ENCODE measurements around the gene ZNF862. TPM values are rescaled to one million over a fixed set of nuclear protein-coding genes. Genes with fewer than 3 reads are reported as not detected.

The ZNF862 gene
- total RNA-seq, 1 donor from 2014 or later, result 10.6 TPM

DNA sequence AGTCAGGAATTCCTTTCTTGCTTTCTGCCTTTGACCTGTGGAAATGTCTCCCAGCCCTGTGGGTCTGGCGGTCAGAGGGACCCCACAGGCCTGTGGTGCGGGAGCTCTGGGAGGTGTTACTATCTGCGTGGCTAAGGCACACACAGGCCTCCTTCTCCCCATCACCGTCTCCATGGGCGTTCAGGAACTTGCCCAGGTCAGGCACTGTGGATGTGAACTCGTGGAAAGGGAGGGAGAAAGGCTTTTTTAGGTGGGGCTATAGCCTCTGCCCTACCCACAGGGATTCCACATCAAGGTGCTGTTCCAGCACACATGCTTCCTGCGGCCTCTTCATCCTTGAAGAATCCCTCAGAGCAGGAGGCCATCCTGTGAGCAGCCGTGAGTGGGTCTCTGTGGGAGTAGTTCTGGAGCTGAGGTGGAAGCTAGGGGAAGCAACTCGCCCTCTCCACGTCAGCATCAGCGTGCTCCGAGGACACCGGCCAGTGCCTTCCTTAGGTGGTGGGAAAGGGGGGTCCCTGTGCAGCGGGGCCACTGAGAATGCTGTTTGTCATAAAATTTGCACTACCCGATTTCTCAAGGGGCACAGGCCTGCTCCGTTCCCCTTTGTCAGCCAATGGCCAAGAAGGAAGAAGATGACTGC lies 28.1 kb downstream of the ZNF862 start:
- DNase-seq (ENCODE audit: low spot score), result no peak

DNA sequence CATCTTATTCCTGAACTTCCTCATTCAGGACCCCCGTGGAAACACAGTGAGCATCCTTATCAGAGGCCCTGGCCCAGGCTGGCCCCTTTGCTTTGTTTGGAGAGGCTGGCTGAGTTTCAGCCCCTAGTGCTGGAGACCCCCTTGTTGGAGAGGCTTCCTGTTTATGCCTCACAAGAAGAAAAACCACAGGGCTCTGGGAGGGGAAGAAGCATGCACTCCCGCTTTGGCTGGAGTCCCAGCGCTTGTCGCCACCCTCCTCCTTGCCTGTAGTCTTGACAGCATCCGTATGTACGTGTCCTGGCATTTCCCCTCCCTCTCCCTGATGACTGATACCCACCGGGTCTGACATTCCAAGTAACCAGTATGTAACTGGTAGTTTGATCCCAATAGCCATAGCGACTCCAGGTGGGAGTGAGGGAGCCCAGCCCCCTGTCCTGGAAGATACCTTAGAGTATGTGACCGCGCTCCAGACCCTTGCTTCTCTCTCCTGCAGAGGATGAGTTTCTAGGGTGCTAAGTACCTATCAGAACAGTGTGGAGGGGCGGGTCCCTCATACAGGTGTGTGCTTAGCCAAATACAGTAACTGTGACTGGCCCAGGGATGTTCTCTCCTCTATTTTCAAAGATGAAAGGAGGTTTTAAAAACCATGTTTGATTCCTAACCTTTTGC lies 28.7 kb downstream of the ZNF862 start:
- DNase-seq (ENCODE audit: low spot score), result no peak

DNA sequence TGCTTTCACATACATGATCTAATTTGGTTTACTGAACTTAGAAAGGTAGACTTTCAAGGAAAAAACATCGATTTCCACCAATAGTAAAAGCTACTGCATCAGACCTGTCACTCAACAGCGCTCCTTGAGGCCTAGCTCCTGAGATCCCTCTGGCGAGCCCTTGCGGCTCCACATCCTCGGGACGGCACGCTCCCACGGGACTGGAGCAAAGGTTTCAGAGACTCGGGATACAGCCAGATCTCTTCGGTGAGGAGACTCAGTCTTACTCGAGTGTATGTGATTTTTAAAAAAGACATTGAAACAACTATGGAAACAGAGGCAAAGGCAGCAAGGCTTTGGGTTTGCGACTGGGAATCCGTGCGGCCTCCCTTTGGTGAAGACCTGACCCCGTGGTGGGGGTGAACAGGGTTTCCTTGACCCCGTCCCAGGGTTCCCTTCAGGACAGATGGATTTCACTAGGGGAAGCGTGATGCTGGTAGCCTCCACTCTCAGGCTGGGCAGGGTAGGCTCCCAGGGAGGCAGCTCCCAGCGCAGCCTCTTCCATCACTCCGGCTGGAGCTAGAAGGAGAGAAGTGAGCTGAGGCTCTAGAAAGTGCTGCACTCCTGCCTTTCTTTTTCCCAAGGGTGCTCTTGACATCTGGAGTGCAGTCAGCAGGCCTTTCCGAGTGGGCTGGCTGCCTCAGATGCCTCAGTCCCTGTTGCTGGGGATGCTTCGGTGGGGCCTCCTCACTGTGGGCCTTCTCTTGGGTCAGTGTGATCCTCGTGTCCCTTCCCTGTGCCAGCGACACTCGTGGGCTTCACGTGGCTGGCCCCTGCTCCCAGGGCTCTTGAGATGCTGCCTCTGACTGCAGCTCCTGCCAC lies 29.8 kb downstream of the ZNF862 start:
- no peak for DNase-seq (ENCODE audit: low spot score)

DNA sequence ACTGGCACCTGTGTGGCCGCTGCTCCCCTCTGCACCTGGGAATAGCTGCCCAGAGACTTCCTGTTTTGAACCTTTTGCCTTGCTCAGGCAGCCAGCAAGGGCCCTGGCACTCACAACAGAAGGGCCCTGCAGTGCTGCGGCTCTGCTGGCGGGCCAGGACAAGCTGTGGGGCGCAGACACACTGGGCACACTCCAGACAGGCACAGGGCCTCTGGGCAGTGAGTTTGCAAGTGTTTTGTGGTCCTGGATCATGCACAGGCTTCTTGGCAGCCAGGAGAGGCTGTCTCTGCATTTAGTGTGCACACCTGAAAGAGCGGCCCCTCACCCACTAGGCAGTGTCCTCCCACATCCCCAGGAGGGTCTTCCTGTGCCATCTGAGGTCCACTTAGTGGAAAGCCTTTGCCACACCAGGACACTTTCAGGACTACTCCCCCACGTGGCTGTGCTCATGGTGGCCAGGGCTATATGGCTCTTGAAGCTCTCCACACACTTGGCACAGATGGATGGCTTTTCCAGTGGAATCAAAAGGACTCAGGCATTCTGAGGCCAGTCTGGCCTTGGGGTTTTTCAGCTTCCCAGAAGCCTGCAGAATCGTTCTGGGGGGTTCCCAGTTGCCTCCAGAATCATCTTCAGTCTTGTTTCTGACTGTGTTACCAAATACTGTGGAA lies 30.6 kb downstream of the ZNF862 start:
- DNase-seq (ENCODE audit: low spot score), result no peak

DNA sequence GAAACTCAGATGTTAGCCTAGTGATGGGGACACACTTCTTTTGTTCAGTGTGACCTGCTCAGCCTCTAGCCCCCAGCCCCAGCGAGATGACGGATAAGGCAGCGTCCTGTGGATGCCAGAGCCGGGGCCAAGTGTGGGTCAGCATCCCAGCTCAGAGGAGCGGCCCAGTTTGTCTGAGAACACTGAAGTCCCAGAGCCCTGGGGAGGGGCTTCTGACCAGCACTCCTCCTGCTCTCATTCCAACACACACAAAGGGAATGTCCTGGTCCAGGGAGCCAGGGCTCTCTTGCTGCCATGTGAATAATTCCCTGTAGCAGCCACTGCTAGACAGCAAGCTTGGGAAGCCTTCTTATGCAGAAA lies 31.1 kb downstream of the ZNF862 start:
- no peak for DNase-seq (ENCODE audit: low spot score)

DNA sequence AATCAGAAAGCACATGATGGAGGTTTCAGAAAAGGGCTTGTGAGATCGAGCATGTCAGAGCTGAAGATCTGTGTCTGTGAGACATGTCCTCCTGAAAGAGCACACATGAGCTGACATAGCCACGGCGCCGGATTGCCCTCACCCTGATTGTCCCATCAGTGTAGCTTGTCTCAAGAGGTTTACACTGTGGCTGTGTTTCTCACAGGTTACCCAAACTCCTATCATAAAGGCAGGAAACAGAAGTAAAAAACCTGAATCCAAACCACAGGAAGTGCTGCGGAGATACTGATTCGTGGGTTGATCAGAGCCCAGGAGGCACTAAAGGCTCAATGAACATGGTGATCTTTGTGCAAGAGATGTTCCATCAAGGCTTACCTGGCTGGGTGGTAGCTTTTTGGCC lies 31.7 kb downstream of the ZNF862 start:
- no peak for DNase-seq (ENCODE audit: low spot score)

DNA sequence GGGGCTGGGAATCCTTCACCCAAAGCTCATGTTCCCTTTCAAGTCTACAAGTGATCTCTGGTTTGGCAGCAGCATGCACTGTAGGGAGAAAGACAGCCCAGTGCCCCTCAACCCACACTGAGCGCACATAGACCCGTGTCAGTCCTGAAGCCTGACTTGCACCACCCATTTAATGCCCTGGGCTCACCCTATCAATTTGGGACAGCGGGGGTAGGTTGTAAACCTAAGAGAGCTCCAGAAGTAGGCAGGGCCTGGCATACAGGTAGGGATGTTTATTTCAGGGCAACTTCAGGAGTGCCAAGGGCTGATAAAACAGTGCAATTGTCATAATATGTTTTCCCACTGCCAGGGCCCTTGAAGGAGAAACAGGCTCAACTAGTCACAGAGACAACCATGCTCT lies 32.1 kb downstream of the ZNF862 start:
- no peak for DNase-seq (ENCODE audit: low spot score)

DNA sequence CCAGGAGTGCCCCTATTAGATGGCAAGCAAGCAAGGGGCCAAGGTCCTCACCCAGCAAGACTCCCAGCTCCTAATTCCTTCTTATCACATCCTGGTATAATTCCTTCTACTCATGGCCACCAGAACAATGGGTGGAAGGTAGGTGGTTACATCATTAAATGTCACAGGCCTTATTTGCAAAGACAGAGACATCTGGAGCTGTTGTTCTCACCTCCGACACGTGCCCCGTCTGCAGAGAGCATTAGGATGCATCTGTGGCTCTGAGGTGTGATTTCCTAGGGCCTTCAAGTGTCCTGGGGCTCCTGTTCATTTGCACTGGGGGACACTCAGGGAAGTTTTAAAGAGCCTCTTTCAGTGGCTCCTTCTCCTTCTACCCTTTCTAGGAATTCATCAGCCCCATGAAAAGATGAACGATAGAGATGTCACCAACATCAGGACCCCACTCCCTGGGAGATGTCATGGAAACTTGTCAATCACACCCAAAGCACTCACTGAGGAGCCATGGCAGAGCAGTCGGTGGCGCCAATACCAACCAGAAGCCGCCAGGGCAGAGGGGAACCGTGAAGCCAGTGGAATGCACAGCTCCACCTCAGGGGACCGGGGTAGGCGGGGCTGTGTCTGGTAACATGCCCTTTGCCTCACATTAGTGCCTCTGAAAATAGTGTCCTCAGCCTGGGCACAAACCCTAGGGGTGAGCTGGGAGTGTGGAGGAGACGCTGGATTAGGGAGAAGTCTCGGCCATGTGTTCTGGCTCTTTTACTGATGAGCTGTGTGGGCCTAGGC lies 32.7 kb downstream of the ZNF862 start:
- DNase-seq (ENCODE audit: low spot score), result no peak

DNA sequence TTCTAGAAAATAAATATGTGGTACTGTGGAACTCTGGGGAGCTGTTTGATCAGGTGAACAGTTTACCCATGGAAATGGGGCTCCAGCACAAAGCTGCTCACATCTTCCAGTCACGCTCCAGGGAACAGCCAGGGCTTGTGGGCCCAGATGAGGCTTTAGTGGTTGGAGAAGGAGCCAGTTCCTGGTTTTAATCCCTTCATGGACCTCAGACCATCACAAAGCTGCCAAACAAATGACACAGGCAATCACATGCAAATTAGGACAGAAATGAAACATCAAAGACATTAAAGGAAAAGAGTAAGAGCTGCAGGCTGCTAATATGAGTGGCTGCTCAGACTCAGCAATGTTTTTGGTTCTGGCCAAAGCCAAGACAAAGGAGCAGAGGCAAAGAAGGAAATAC lies 33.4 kb downstream of the ZNF862 start:
- DNase-seq (ENCODE audit: low spot score), result no peak

DNA sequence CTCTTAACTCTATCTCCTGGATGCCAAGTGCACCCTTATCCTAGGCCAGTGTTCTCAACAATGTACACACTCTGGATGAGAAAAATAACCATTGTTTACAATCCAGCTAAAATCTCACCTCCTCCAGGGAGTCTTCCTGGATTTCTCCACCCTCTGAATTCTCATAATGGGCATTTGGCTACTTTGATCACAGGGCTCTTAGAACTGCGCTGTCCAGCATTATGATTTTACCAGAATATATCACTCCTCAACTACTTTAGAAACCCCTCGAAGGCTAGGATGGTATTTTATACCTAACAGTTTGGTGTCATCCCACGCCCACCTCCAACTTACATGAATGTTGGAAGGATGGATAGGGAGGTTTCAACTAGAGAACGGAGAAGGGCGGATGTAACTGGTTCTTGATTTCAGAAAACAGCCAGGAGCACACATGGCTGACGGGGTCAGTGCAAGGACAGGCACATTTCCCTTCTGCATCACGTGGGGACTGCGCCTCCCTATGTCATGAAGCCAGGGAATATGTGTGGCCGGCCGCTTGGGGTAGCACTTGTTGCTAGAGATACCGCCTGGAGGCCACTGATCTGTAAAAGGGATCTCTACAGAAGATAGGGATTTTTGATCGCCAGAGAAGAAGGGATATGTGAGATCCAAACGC lies 34.4 kb downstream of the ZNF862 start:
- DNase-seq (ENCODE audit: low spot score), result peak; percentile 73

DNA sequence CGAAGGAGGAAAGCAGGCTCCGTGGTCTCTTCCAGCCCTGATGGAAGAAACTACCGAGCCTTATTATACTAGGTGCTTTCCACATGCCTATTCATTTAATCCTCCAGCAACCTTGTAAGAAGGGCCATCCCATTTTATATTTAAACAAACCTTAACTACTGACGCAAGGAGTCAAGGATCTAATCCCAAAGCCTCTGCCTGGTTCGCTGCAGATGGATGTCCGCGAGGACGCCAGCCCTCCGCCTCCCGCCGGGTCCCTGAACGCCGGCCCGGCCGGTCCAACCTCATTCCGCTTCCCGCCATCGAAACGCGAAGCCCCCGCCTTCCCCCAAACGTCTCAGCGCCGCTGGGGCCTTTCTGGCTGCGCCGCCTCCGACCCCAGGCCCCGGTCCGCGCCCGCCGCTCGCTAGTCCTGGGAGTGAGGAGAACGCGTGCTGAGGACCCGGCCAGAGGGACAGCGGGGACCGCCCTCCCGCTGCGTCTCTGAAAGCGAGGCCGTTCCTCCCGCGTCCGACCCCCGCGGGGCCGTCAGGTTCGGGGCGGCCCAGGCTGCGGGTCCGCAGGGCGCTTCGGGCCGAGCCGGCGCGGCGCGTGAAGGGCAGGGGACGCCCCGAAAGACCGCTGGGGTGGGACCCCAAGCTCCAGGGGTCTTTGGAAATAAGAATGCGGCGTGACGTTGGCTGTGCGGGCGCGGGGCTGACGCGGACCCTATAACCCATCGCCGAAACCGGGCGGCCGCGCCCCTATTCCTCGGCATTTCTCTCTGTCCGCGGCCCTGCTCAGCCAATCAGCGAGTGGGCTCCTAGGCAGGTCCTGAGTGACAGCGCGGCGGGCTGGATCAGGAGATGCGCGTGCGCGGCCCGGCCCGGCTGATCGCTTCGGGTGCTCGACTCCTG lies 35.1 kb downstream of the ZNF862 start, which contains the start of gene ATP6V0E2:
TSS of gene ATP6V0E2 (plus strand) at position 896 of the 896 bp plus-strand sequence. CDS start 97 bp downstream, outside the sequence.
- DNase-seq (ENCODE audit: low spot score), result peak; percentile 96

DNA sequence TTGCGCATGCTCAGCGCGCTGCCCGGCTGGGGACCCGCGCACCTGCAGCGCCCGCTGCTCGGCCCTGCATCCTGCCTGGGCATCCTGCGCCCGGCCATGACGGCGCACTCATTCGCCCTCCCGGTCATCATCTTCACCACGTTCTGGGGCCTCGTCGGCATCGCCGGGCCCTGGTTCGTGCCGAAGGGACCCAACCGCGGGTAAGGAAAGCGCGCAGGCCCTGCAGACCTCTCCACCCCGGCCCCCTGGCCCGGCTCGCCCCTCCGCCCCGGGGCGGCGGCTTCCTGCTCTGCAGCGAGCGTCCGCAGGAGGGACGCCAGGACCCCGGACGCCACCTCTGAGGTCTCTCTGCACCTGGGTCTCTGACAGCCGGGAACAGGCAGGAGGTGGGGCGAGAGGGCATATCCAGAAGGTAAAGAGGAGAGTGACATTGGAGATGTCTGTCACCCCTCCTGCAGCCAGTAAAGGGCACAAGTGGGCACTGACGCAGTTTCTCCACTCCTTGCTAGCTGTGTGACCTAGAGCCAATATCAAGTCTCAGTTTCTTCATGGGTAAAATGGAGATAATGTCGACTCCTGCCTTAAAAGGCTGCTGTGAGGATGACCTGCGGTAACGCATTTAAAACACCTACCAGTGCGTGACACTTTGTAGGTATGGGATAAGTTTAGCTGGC lies 35.9 kb downstream of the ZNF862 start:
- no peak for DNase-seq (ENCODE audit: low spot score)

DNA sequence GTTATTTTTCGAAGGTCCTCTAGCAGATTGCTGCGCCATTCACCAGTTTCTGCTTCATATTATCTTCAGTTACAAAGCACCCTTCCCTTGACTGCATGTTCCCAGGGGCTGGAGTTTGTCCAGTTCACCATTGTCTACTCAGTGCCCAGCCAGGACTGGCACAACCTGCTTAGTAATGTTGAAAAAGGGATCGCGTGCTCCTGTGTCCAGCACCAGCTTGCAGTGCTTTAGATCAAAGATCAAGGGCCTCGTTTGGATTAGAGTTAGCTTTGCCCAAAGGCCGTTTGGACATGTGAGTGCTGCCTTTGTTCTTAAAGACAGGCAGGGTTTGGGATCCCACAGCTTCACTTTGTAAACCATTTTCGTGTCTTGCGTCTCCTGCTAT lies 36.5 kb downstream of the ZNF862 start:
- no peak for DNase-seq (ENCODE audit: low spot score)

DNA sequence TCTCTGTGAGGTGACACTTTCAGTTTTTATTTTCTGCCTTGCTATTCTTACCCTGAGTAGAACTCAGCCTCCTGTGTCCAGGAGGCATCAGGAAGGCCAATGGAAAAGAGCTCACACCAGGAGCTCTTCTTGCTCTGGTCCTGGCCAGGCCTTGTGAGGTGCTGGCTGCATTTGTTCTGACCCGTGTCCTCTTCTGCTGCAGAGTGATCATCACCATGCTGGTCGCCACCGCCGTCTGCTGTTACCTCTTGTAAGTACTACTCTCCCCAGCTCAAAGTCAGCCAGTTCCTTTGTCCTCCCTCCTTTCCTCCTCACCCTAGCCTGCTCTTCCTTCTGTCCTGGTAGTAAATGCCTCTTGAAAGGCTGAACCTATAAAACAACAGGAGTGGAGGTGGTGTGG lies 37.2 kb downstream of the ZNF862 start:
- DNase-seq (ENCODE audit: low spot score), result no peak

DNA sequence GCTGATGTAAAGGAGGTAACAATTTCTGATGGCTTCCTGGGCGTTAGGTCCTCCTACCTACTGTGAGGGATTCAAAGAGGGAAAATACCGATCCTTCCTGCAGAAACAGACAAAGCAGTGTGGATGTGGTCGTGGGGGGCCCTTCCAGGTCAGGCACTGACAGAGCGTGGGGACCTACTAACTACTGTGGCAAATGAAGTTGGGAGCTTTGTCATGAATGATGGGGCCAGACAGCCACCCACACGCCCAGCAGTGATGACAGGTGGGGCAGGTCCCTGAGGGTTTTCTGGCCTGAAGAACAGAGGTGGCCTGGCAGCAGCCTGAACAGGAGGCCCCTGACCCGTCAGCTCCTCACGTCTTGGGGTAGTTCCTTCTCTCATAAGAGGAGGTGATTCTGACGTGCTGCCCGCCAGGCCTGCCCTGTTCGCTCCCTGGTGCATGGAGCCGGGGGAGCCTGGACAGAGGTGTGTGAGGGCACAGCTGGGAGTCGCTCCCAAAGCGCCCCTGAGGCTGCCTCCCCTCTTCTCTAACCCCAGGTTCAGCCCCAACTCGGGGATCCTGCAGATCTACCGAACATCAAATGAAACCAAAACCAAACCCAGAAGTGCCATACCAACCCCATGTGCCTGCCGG lies 39.8 kb downstream of the ZNF862 start:
- DNase-seq (ENCODE audit: low spot score), result no peak

DNA sequence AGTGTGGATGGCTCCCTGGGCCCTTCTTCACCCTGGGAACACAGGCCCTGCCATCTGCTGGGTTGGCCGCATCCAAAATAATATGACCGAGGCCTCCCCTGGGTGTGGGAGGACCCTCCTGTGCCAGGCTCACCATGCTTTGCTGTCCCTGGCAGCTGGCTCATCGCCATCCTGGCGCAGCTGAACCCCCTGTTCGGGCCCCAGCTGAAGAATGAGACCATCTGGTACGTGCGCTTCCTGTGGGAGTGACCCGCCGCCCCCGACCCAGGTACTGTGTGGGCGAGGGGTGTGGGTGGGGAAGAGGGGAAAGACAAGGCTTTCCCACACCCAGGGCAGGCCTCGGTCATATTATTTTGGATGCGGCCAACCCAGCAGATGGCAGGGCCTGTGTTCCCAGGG lies 40.3 kb downstream of the ZNF862 start:
- no peak for DNase-seq (ENCODE audit: low spot score)

DNA sequence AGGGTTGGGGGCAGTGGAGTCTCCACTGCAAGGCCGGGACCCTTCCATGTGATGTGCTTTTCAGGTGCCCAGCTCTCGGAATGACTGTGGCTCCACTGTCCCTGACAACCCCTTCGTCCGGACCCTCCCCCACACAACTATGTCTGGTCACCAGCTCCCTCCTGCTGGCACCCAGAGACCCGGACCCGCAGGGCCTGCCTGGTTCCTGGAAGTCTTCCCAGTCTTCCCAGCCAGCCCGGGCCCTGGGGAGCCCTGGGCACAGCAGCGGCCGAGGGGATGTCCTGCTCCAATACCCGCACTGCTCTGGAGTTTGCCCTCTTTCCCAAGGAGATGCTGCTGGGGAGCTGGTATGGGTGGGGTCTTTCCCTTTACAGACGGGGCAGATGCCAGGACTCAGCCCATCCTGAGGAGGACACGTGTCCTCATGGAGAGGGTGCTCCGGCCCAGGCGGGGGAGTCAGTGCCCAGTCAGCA lies 41.1 kb downstream of the ZNF862 start:
- DNase-seq (ENCODE audit: low spot score), result no peak

Data from umbilical cord (tissue), 2 donors.